ENCODE measurements around the gene SLC35F6. TPM values are rescaled to one million over a fixed set of nuclear protein-coding genes. Genes with fewer than 3 reads are reported as not detected.
A peak's percentile ranks its signal among the peaks of the same experiment; 100 is the strongest.

Gene SLC35F6
- total RNA-seq, 1 donor from 2014 or later = 49.3 TPM

- no peak for ATAC-seq
- H3K36me3 ChIP-seq = no peaks in the 10 kb centered on the region
- no peak overlapping the region for H3K27ac ChIP-seq
- no peak for DNase-seq
- no peaks in the 10 kb centered on the region for H3K27me3 ChIP-seq (ENCODE audit: low read depth)
- no peaks in the 10 kb centered on the region for H3K9me3 ChIP-seq
- H3K4me3 ChIP-seq = no peak overlapping the region
- intact Hi-C loops (cut with DNase I) = no loop called here
- no peak for TF ChIP-seq CTCF (IDR thresholded peaks at IDR 0.05)
- peaks cover 49% of the 10 kb centered on the region for H3K4me1 ChIP-seq
Measured at GRCh38 chr2:26718949-26719686, 45.0 kb upstream of the SLC35F6 start.

GRCh38 chr2:26720322-26721114 lies 43.6 kb upstream of the SLC35F6 start:
- H3K27ac ChIP-seq = peak overlapping the region; percentile 44
- no peak for TF ChIP-seq CTCF (IDR thresholded peaks at IDR 0.05)
- H3K9me3 ChIP-seq = no peaks in the 10 kb centered on the region
- DNase-seq (peak; percentile 80), ATAC-seq (peak; percentile 76 to 79)
- H3K36me3 ChIP-seq = no peaks in the 10 kb centered on the region
- H3K4me1 ChIP-seq = peaks cover 60% of the 10 kb centered on the region
- H3K27me3 ChIP-seq (ENCODE audit: low read depth) = no peaks in the 10 kb centered on the region
- no peak overlapping the region for H3K4me3 ChIP-seq
- intact Hi-C loops (cut with DNase I) = no loop called here

GRCh38 chr2:26721115-26722032 lies 42.7 kb upstream of the SLC35F6 start:
- peaks cover 60% of the 10 kb centered on the region for H3K4me1 ChIP-seq
- peak; percentile 44 to 59 for ATAC-seq
- H3K9me3 ChIP-seq = no peaks in the 10 kb centered on the region
- no peak overlapping the region for H3K4me3 ChIP-seq
- no peak for TF ChIP-seq CTCF (IDR thresholded peaks at IDR 0.05)
- intact Hi-C loops (cut with DNase I) = no loop called here
- peak overlapping the region; percentile 44 for H3K27ac ChIP-seq
- no peak for DNase-seq
- no peaks in the 10 kb centered on the region for H3K27me3 ChIP-seq (ENCODE audit: low read depth)
- H3K36me3 ChIP-seq = no peaks in the 10 kb centered on the region

GRCh38 chr2:26722328-26722727 lies 41.8 kb upstream of the SLC35F6 start:
- Histone ChIP-seq H3K27me3 (ENCODE audit: low read depth) (peaks cover 2% of the 10 kb centered on the region), H3K36me3 (no peaks in the 10 kb centered on the region), H3K9me3 (no peaks in the 10 kb centered on the region), H3K27ac (no peak overlapping the region), H3K4me1 (peaks cover 60% of the 10 kb centered on the region), H3K4me3 (no peak overlapping the region)
- DNase-seq (no peak), ATAC-seq (no peak)
- TF ChIP-seq CTCF (IDR thresholded peaks at IDR 0.05) = no peak
- intact Hi-C loops (cut with DNase I) = no loop called here

GRCh38 chr2:26722911-26723310 lies 41.2 kb upstream of the SLC35F6 start:
- H3K36me3 ChIP-seq = no peaks in the 10 kb centered on the region
- intact Hi-C loops (cut with DNase I) = no loop called here
- H3K9me3 ChIP-seq = no peaks in the 10 kb centered on the region
- no peak overlapping the region for H3K4me3 ChIP-seq
- no peak for ATAC-seq
- no peak for TF ChIP-seq CTCF (IDR thresholded peaks at IDR 0.05)
- peaks cover 8% of the 10 kb centered on the region for H3K27me3 ChIP-seq (ENCODE audit: low read depth)
- DNase-seq = no peak
- peaks cover 60% of the 10 kb centered on the region for H3K4me1 ChIP-seq
- H3K27ac ChIP-seq = peak overlapping the region; percentile 44

Measured in lower lobe of right lung (tissue), 2 donors.